ENCODE results near the gene AFF3. TPM values are rescaled to one million over a fixed set of nuclear protein-coding genes. Genes with fewer than 3 reads are reported as not detected.

Gene AFF3
- total and polyA plus RNA-seq, 2 of the 4 experiments (the other 2 are of a cell fraction): 12.9 to 14.3 TPM

DNA sequence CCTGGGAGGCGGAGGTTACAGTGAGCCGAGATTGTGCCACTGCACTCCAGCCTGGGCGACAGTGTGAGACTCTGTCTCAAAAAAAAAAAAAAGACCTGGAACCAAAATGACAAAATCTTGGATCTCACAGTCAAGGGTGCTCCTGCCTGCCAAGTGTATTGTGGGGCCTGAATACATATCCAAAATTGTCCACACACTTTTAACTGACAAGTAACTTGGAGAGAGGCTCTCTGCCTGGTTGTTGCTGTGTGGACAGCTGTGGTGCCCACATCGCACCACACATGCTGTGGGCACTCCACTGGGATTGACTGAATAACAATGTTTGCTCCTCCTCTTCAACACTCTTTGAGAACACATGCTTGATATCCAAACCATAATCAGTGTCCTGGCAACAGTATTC lies 534.9 kb downstream of the AFF3 start:
- intact Hi-C loops (cut with micrococcal nuclease): loop anchor here (5.0 kb wide), 2 partner anchors 40 to 100 kb away; no protein-coding TSS in a partner anchor
- BruUV-seq (replicated peaks): no TSS peak
- POLR2A ChIA-PET (ENCODE audit: unreplicated experiment): no interaction called here

More for the DNA sequence above, 534.9 kb downstream of the AFF3 start:
- dilution Hi-C loops (cut with HindIII; ENCODE audit: low sequenced_read_pairs, unreplicated experiment): no loop called here
- peak overlapping the region; percentile 93 for H4K5ac ChIP-seq (ENCODE audit: low read depth, low read length)
- in situ Hi-C loops (cut with MboI; ENCODE audit: low sequenced_read_pairs): no loop called here
- no CpG with 5 or more reads among the region's 4 CpGs for WGBS, 2 experiments (ENCODE audit: extremely low coverage in 2 of 2, insufficient read length in 1 of 2)
- H3K9me1 ChIP-seq (ENCODE audit: insufficient read depth, low read length): peaks cover 7% of the 10 kb centered on the region; the same call in 1 of the 2 replicates
- peak overlapping the region; percentile 34; the same call in 1 of the 2 replicates for H3K27ac ChIP-seq (ENCODE audit: insufficient read depth, low read length)
- no peaks in the 10 kb centered on the region for H3K27me3 ChIP-seq (ENCODE audit: control insufficient read depth, insufficient read depth, low read length)
- no peak overlapping the region for H2BK20ac ChIP-seq (ENCODE audit: low read depth, low read length)
- H2AK9ac ChIP-seq (replicated peaks; ENCODE audit: low read depth, low read length, poor library complexity): peak overlapping the region; percentile 0
- peak overlapping the region; percentile 61 for H2BK120ac ChIP-seq (ENCODE audit: low read depth, low read length)
- H3K9ac ChIP-seq (ENCODE audit: low read depth, low read length): no peak overlapping the region
- H2AK5ac ChIP-seq (ENCODE audit: low read depth, low read length): no peak overlapping the region
- H4K91ac ChIP-seq (ENCODE audit: insufficient read depth, low read depth, low read length): peak overlapping the region; percentile 53
- 0 out of 4 replicates have a peak overlapping the region, but pooled peaks of 1 of the 2 experiments have one; percentile 64 for H4K8ac ChIP-seq (ENCODE audit: low read depth in 2 of 2, low read length in 2 of 2)
- TF ChIP-seq, protein P1, sequence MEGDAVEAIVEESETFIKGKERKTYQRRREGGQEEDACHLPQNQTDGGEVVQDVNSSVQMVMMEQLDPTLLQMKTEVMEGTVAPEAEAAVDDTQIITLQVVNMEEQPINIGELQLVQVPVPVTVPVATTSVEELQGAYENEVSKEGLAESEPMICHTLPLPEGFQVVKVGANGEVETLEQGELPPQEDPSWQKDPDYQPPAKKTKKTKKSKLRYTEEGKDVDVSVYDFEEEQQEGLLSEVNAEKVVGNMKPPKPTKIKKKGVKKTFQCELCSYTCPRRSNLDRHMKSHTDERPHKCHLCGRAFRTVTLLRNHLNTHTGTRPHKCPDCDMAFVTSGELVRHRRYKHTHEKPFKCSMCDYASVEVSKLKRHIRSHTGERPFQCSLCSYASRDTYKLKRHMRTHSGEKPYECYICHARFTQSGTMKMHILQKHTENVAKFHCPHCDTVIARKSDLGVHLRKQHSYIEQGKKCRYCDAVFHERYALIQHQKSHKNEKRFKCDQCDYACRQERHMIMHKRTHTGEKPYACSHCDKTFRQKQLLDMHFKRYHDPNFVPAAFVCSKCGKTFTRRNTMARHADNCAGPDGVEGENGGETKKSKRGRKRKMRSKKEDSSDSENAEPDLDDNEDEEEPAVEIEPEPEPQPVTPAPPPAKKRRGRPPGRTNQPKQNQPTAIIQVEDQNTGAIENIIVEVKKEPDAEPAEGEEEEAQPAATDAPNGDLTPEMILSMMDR (conservative IDR thresholded peaks at IDR 0.05; ENCODE audit: low read depth, low read length): no peak
- no peak for TF ChIP-seq CEBPB (IDR thresholded peaks at IDR 0.05; ENCODE audit: low read depth, low read length)
- TF ChIP-seq, protein P2, sequence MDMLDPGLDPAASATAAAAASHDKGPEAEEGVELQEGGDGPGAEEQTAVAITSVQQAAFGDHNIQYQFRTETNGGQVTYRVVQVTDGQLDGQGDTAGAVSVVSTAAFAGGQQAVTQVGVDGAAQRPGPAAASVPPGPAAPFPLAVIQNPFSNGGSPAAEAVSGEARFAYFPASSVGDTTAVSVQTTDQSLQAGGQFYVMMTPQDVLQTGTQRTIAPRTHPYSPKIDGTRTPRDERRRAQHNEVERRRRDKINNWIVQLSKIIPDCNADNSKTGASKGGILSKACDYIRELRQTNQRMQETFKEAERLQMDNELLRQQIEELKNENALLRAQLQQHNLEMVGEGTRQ (IDR thresholded peaks at IDR 0.05; ENCODE audit: low read depth, low read length): no peak
- no peak for TF ChIP-seq RFX5 (IDR thresholded peaks at IDR 0.05; ENCODE audit: low read depth, low read length)
- no peak for TF ChIP-seq CHD1 (IDR thresholded peaks at IDR 0.05; ENCODE audit: low read depth, low read length)
- no peak for TF ChIP-seq FOS (IDR thresholded peaks at IDR 0.05; ENCODE audit: low read depth, low read length)
- H3K56ac ChIP-seq (ENCODE audit: extremely low read depth, insufficient read depth, low read length): no peak overlapping the region
- peak overlapping the region; percentile 86 for H3K18ac ChIP-seq (ENCODE audit: low read depth, low read length)
- ATAC-seq (ENCODE audit: low read depth): no peak
- no peak overlapping the region for H3K23ac ChIP-seq (ENCODE audit: low read depth, low read length)
- H2AFZ ChIP-seq (replicated peaks; ENCODE audit: low read length, poor library complexity): no peak overlapping the region
- H3K14ac ChIP-seq (replicated peaks; ENCODE audit: low read depth, low read length): peak overlapping the region; percentile 50; the same call in 1 of the 2 replicates
- H3K4ac ChIP-seq (ENCODE audit: low read depth, low read length): peak overlapping the region; percentile 45; the same call in 1 of the 2 replicates
- H3K79me1 ChIP-seq (ENCODE audit: low read depth in 1 of 2, low read length in 2 of 2): peaks cover 0 to 10% of the 10 kb centered on the region in 2 experiments; a peak in 2 of 4 replicates
- peak overlapping the region; percentile 43 for H2BK5ac ChIP-seq (ENCODE audit: low read depth, low read length, poor library complexity, severe bottlenecking)
- no peak overlapping the region for H3K4me2 ChIP-seq (ENCODE audit: low read depth, low read length)
- H3K4me1 ChIP-seq (ENCODE audit: control insufficient read depth, insufficient read depth, low read length): peaks cover 16% of the 10 kb centered on the region
- CTCF ChIA-PET: no interaction called here
- H3K36me3 ChIP-seq (ENCODE audit: control insufficient read depth, insufficient read depth, low read length): no peaks in the 10 kb centered on the region
- peaks cover 3% of the 10 kb centered on the region; the same call in 1 of the 2 replicates for H4K20me1 ChIP-seq (ENCODE audit: insufficient read depth, low read length)
- H2BK15ac ChIP-seq (ENCODE audit: low read depth, low read length): no peak overlapping the region
- DNase-seq: no peak
- H3K4me3 ChIP-seq (ENCODE audit: insufficient read depth, low read depth, low read length): no peak overlapping the region
- no peaks in the 10 kb centered on the region for H3K9me3 ChIP-seq (ENCODE audit: control insufficient read depth, insufficient read depth, low read length)

Measured in IMR-90 (cell line).